Keratinocyte (primary cell): ENCODE results near the gene TMEM260. TPM values are rescaled to one million over a fixed set of nuclear protein-coding genes. Genes with fewer than 3 reads are reported as not detected.
"Not testable (repeated sequence)": the region's sequence is repeated elsewhere in the genome, so short reads cannot be mapped to it uniquely, and the experiment has no call there.

ENCODE experiments used
- DNase-seq: peaks from one replicate; pipeline ENCODE4 v3.0.0-alpha.2; 2011; ENCODE audit warnings: low read depth, missing footprints, low spot score
- FAIRE-seq: peaks from 2 replicates; lab custom pipeline; 2011; peaks lifted over from hg19 to GRCh38; lab: Jason Lieb, UNC
- H2AFZ ChIP-seq: 2 replicates; pipeline ENCODE4 v1.6.0; 2012; ENCODE audit warnings: low read length, control low read depth, inconsistent platforms; ENCODE audit not compliant: control insufficient read depth
- H3K27ac ChIP-seq: 2 replicates; pipeline ENCODE4 v1.5.1; 2011; ENCODE audit warnings: low read length; ENCODE audit not compliant: control insufficient read depth, insufficient read depth
- H3K27me3 ChIP-seq: 3 replicates; pipeline ENCODE4 v1.6.0; 2011; ENCODE audit warnings: low read length; ENCODE audit not compliant: control insufficient read depth, insufficient read depth; ENCODE audit errors: extremely low read depth
- H3K36me3 ChIP-seq, 2 experiments: 2 replicates in 1 of 2; 3 replicates in 1 of 2; pipeline ENCODE4 v1.5.1; 2011; ENCODE audit warnings: low read length in 2 of 2, mild to moderate bottlenecking in 1 of 2; ENCODE audit not compliant: control insufficient read depth in 2 of 2, insufficient read depth in 2 of 2; ENCODE audit errors: extremely low read depth in 1 of 2
- H3K4me1 ChIP-seq: 3 replicates; pipeline ENCODE4 v1.5.1; 2011; ENCODE audit warnings: low read length; ENCODE audit not compliant: control insufficient read depth, insufficient read depth; ENCODE audit errors: extremely low read depth
- H3K4me2 ChIP-seq: 3 replicates; pipeline ENCODE4 v1.6.0; 2011; ENCODE audit warnings: low read depth, low read length; ENCODE audit not compliant: control insufficient read depth, insufficient read depth; ENCODE audit errors: extremely low read depth
- H3K4me3 ChIP-seq, 3 experiments: fragments of 200-600 bp in 1 of 3; sonication (generic) in 1 of 3; 2 replicates in 2 of 3; 3 replicates in 1 of 3; pipeline ENCODE4 v1.5.1; 2011 to 2016; ENCODE audit warnings: low read length in 3 of 3, mild to moderate bottlenecking in 3 of 3, control low read depth in 2 of 3, inconsistent platforms in 1 of 3, low read depth in 1 of 3, mixed read lengths in 1 of 3, mixed run types in 1 of 3, moderate library complexity in 1 of 3; ENCODE audit not compliant: control insufficient read depth in 2 of 3, insufficient read depth in 2 of 3; ENCODE audit errors: extremely low read depth in 1 of 3
- H3K79me2 ChIP-seq: 2 replicates; pipeline ENCODE4 v1.6.0; 2012; ENCODE audit warnings: low read length; ENCODE audit not compliant: control insufficient read depth, insufficient read depth
- H3K9ac ChIP-seq: 3 replicates; pipeline ENCODE4 v1.6.0; 2011; ENCODE audit warnings: low read length; ENCODE audit not compliant: control insufficient read depth, insufficient read depth; ENCODE audit errors: extremely low read depth
- H3K9me1 ChIP-seq: 3 replicates; pipeline ENCODE4 v1.6.0; 2011; ENCODE audit warnings: low read length; ENCODE audit not compliant: control insufficient read depth, insufficient read depth; ENCODE audit errors: extremely low read depth
- H3K9me3 ChIP-seq: 2 replicates; pipeline ENCODE4 v1.5.1; 2012; ENCODE audit warnings: low read depth, low read length; ENCODE audit not compliant: control insufficient read depth
- H4K20me1 ChIP-seq: 3 replicates; pipeline ENCODE4 v1.6.0; 2011; ENCODE audit warnings: low read length; ENCODE audit not compliant: control insufficient read depth, insufficient read depth; ENCODE audit errors: extremely low read depth
- CTCF ChIP-seq, 3 experiments: IDR thresholded peaks in 1 of 3; conservative IDR thresholded peaks in 1 of 3; optimal IDR thresholded peaks in 1 of 3; 2 replicates in 2 of 3; 3 replicates in 1 of 3; pipeline versions ENCODE3 to v1.5.1; 2011; ENCODE audit warnings: low read length in 3 of 3, mild to moderate bottlenecking in 3 of 3, moderate library complexity in 2 of 3, control low read depth in 1 of 3, inconsistent platforms in 1 of 3; ENCODE audit not compliant: insufficient read depth in 2 of 3; ENCODE audit errors: extremely low read depth in 1 of 3
- EZH2 ChIP-seq: IDR thresholded peaks from one replicate; pipeline ENCODE4 v1.6.1; 2012; ENCODE audit warnings: inconsistent platforms, mild to moderate bottlenecking, low read length, moderate library complexity
- dilution Hi-C: fragments of 300-500 bp; cut with MboI; formaldehyde crosslinking; loops from one replicate; pipeline ENCODE4 v1.7.0; 2020; ENCODE audit warnings: low sequenced_read_pairs; ENCODE audit not compliant: extremely low pct_ligation_motif_present
- polyA plus RNA-seq, 5 experiments: library from polyadenylated mRNA; depleted of rRNA in 3 of 5; stranded (reverse) in 3 of 5; stranded (forward) in 1 of 5; unstranded in 1 of 5; fragments of >200 nt; gene quantifications; 1 replicate in 1 of 5; 2 replicates in 3 of 5; 3 replicates in 1 of 5; pipeline versions ENCODE4 v1.2.1 to v1.2.3, GENCODE V29; 2011 to 2012; ENCODE audit warnings: missing spikeins in 2 of 5, low read depth in 1 of 5, low replicate concordance in 1 of 5

Gene TMEM260
- polyA plus RNA-seq, 1 donor (not counting 4 experiments of a cell fraction or from before 2014, with no cell fraction given): 13.1 TPM

- H2AFZ ChIP-seq: no peak overlapping the region
- no peak overlapping the region for H3K4me3 ChIP-seq
- H3K27ac ChIP-seq: no peak overlapping the region
- no peaks in the 10 kb centered on the region for H3K79me2 ChIP-seq
- peaks cover 3% of the 10 kb centered on the region for H3K4me1 ChIP-seq
- H3K27me3 ChIP-seq: no peaks in the 10 kb centered on the region
- H4K20me1 ChIP-seq: no peaks in the 10 kb centered on the region
- DNase-seq: no peak
- H3K9ac ChIP-seq: no peak overlapping the region
- no peak overlapping the region for H3K4me2 ChIP-seq
- no peaks in the 10 kb centered on the region for H3K9me1 ChIP-seq
- H3K9me3 ChIP-seq: no peaks in the 10 kb centered on the region
- FAIRE-seq: no peak
- no peaks in the 10 kb centered on the region for H3K36me3 ChIP-seq
- TF ChIP-seq CTCF (optimal IDR thresholded peaks at IDR 0.05 in 1 of 3, IDR thresholded peaks at IDR 0.05 in 1 of 3, conservative IDR thresholded peaks at IDR 0.05 in 1 of 3; ENCODE audit: extremely low read depth in 1 of 3, insufficient read depth in 2 of 3, low read length in 3 of 3) (no peak), EZH2 (no peak)
- dilution Hi-C loops: no loop called here
Observed at GRCh38 chr14:56603648-56604047, 24.1 kb downstream of the TMEM260 start.

- H2AFZ ChIP-seq: no peak overlapping the region
- H3K9me1 ChIP-seq: no peaks in the 10 kb centered on the region
- dilution Hi-C loops: no loop called here
- no peaks in the 10 kb centered on the region for H3K36me3 ChIP-seq
- H3K4me1 ChIP-seq: peaks cover 7% of the 10 kb centered on the region
- H3K27ac ChIP-seq: peak overlapping the region; percentile 76
- H3K4me3 ChIP-seq: no peak overlapping the region
- no peaks in the 10 kb centered on the region for H3K27me3 ChIP-seq
- no peak overlapping the region for H3K4me2 ChIP-seq
- DNase-seq: no peak
- no peak overlapping the region for H3K9ac ChIP-seq
- TF ChIP-seq EZH2 (no peak), CTCF (optimal IDR thresholded peaks at IDR 0.05 in 1 of 3, IDR thresholded peaks at IDR 0.05 in 1 of 3, conservative IDR thresholded peaks at IDR 0.05 in 1 of 3; ENCODE audit: extremely low read depth in 1 of 3, insufficient read depth in 2 of 3, low read length in 3 of 3) (no peak)
- no peak for FAIRE-seq
- H4K20me1 ChIP-seq: no peaks in the 10 kb centered on the region
- no peaks in the 10 kb centered on the region for H3K9me3 ChIP-seq
- H3K79me2 ChIP-seq: no peaks in the 10 kb centered on the region
Observed at GRCh38 chr14:56608689-56609088, 29.1 kb downstream of the TMEM260 start.

GRCh38 chr14:56611663-56612062 lies 32.1 kb downstream of the TMEM260 start:
- H3K27me3 ChIP-seq, dilution Hi-C loops, H2AFZ ChIP-seq, H3K79me2 ChIP-seq, H3K9ac ChIP-seq, H3K9me1 ChIP-seq, FAIRE-seq, DNase-seq, H3K27ac ChIP-seq, H3K4me1 ChIP-seq, H3K36me3 ChIP-seq, H3K4me2 ChIP-seq, H3K4me3 ChIP-seq, H4K20me1 ChIP-seq, H3K9me3 ChIP-seq: not testable (repeated sequence)
